HCT116 (cell line): ENCODE measurements around the gene GRAMD4.

Experiments
- CTCF ChIP-seq, 3 experiments: fragments of 200-600 bp in 1 of 3; sonication (generic) in 1 of 3; IDR thresholded peaks in 2 of 3; conservative IDR thresholded peaks in 1 of 3; 2 replicates each; pipeline ENCODE4 v1.5.1; 2012 to 2017; ENCODE audit warnings: low read depth in 2 of 3, low read length in 2 of 3, antibody characterized with exemption in 1 of 3, borderline replicate concordance in 1 of 3, control low read depth in 1 of 3, mild to moderate bottlenecking in 1 of 3, mixed read lengths in 1 of 3, mixed run types in 1 of 3, moderate library complexity in 1 of 3; ENCODE audit not compliant: insufficient read depth in 1 of 3
- EGR1 ChIP-seq: IDR thresholded peaks from 2 replicates; pipeline ENCODE4 v1.6.1; 2012; ENCODE audit warnings: low read depth
- EZH2phosphoT487 ChIP-seq: fragments of 200-600 bp; IDR thresholded peaks from 2 replicates; pipeline ENCODE4 v1.6.1; 2018; ENCODE audit warnings: antibody characterized with exemption, borderline replicate concordance
- REST ChIP-seq: IDR thresholded peaks from 2 replicates; pipeline ENCODE4 v1.6.1; 2012; ENCODE audit warnings: low read depth
- SIN3A ChIP-seq: IDR thresholded peaks from 2 replicates; pipeline ENCODE4 v1.6.1; 2012; ENCODE audit warnings: low read depth
- SP1 ChIP-seq: IDR thresholded peaks from 2 replicates; pipeline ENCODE4 v1.6.1; 2012; ENCODE audit warnings: low read depth
- SRF ChIP-seq: IDR thresholded peaks from 2 replicates; pipeline ENCODE4 v1.6.1; 2012; ENCODE audit warnings: low read depth

GRCh38 chr22:46622081-46622521, 1.9 kb downstream of the GRAMD4 start:
- TF ChIP-seq EZH2phosphoT487 (no peak), REST (no peak), CTCF (IDR thresholded peaks at IDR 0.05 in 2 of 3, conservative IDR thresholded peaks at IDR 0.05 in 1 of 3; ENCODE audit: borderline replicate concordance in 1 of 3, insufficient read depth in 1 of 3, low read depth in 2 of 3, low read length in 2 of 3) (no peak), SIN3A (no peak), SRF (no peak), SP1 (no peak), EGR1 (no peak)
